GM12878 (cell line): ENCODE data around the gene SPDYA. TPM values are rescaled to one million over a fixed set of nuclear protein-coding genes. Genes with fewer than 3 reads are reported as not detected.

ENCODE experiments used
- ATAC-seq: fragments of 200-7000 bp; cut with Tn5 transposase; 3 replicates; pipeline ENCODE4 v1.9.1; 2020; ENCODE audit warnings: mild to moderate bottlenecking, moderate library complexity
- BruUV-seq: library from RNA; stranded (reverse); fragments of 400-500 nt; replicated peaks from 2 replicates; lab custom pipeline; 2021; lab: Mats Ljungman, UMichigan
- CTCF ChIA-PET: fragments of 300-600 bp; sonication (Branson Sonifier 250); formaldehyde crosslinking; extraction: SDS; loops from one replicate; lab custom pipeline; 2021; ENCODE audit warnings: inconsistent platforms; lab: Yijun Ruan, JAX
- POLR2A ChIA-PET: fragments of 350-600 bp; formaldehyde crosslinking; extraction: SDS; loops from one replicate; lab custom pipeline; 2021; ENCODE audit warnings: inconsistent platforms; lab: Charles Lee
- RAD21 ChIA-PET: fragments of 300-600 bp; sonication (Branson Sonifier 250); formaldehyde crosslinking; loops from one replicate; lab custom pipeline; 2023; ENCODE audit warnings: antibody characterized with exemption; ENCODE audit not compliant: unreplicated experiment; lab: Charles Lee
- SMC1A ChIA-PET: fragments of 300-600 bp; sonication (Branson Sonifier 250); formaldehyde crosslinking; loops from one replicate; lab custom pipeline; 2023; ENCODE audit not compliant: unreplicated experiment, uncharacterized antibody; lab: Charles Lee
- DNase-seq: peaks from one replicate; pipeline ENCODE4 v3.0.0-alpha.2; 2011; ENCODE audit warnings: low read depth, low spot score
- FAIRE-seq: peaks from 3 replicates; lab custom pipeline; 2011; peaks lifted over from hg19 to GRCh38; lab: Jason Lieb, UNC
- H2AFZ ChIP-seq: 2 replicates; pipeline ENCODE4 v1.6.0; 2011; ENCODE audit warnings: low read depth, low read length, control low read depth; ENCODE audit not compliant: control insufficient read depth
- H3K27ac ChIP-seq: 2 replicates; pipeline ENCODE4 v1.5.1; 2011; ENCODE audit warnings: control low read depth; ENCODE audit not compliant: control insufficient read depth, insufficient read depth
- H3K27me3 ChIP-seq, 2 experiments: replicated peaks in 1 of 2; 2 replicates each; pipeline versions ENCODE4 v1.6.0 to v1.6.1; 2011; ENCODE audit warnings: low read length in 1 of 2; ENCODE audit not compliant: control insufficient read depth in 2 of 2, insufficient read depth in 2 of 2
- H3K36me3 ChIP-seq, 2 experiments: 2 replicates each; pipeline ENCODE4 v1.5.1; 2011; ENCODE audit warnings: low read length in 1 of 2; ENCODE audit not compliant: control insufficient read depth in 2 of 2, insufficient read depth in 2 of 2
- H3K4me1 ChIP-seq: 2 replicates; pipeline ENCODE4 v1.6.1; 2011; ENCODE audit warnings: mild to moderate bottlenecking, low read length, moderate library complexity, mixed read lengths; ENCODE audit not compliant: control insufficient read depth, insufficient read depth
- H3K4me2 ChIP-seq: 2 replicates; pipeline ENCODE4 v1.6.0; 2011; ENCODE audit warnings: control low read depth; ENCODE audit not compliant: control insufficient read depth, insufficient read depth
- H3K4me3 ChIP-seq: fragments of 200-600 bp; sonication (generic); 2 replicates; pipeline ENCODE4 v1.5.1; 2016
- H3K79me2 ChIP-seq: 2 replicates; pipeline ENCODE4 v1.6.0; 2011; ENCODE audit warnings: low read length; ENCODE audit not compliant: control insufficient read depth, insufficient read depth
- H3K9ac ChIP-seq: 2 replicates; pipeline ENCODE4 v1.8.0; 2011; ENCODE audit warnings: low read length, control low read depth, mixed read lengths; ENCODE audit not compliant: control insufficient read depth, insufficient read depth
- H3K9me3 ChIP-seq: replicated peaks from 3 replicates; pipeline ENCODE4 v1.5.1; 2011; ENCODE audit warnings: mild to moderate bottlenecking, low read length; ENCODE audit not compliant: control insufficient read depth, insufficient read depth
- H4K20me1 ChIP-seq: 2 replicates; pipeline ENCODE4 v1.6.0; 2011; ENCODE audit not compliant: control insufficient read depth, insufficient read depth
- BACH1 ChIP-seq: fragments of 450-650 bp; IDR thresholded peaks from 2 replicates; pipeline ENCODE4 v1.6.1; 2017; ENCODE audit warnings: mild to moderate bottlenecking, borderline replicate concordance
- EP300 ChIP-seq, 2 experiments: fragments of 150-350 bp in 1 of 2; IDR thresholded peaks; 2 replicates each; pipeline ENCODE4 v1.6.1; 2011 to 2012; ENCODE audit warnings: low read depth in 2 of 2, low read length in 2 of 2, borderline replicate concordance in 1 of 2, improper control_type of control experiment in 1 of 2, inconsistent platforms in 1 of 2; ENCODE audit not compliant: control insufficient read depth in 1 of 2
- ESRRA ChIP-seq: IDR thresholded peaks from 2 replicates; pipeline ENCODE4 v1.6.1; 2012; ENCODE audit warnings: mild to moderate bottlenecking, low read length, improper control_type of control experiment
- IRF4 ChIP-seq: IDR thresholded peaks from 2 replicates; pipeline ENCODE4 v1.6.1; 2011; ENCODE audit warnings: low read depth, low read length
- NR2F1 ChIP-seq: fragments of 450-650 bp; conservative IDR thresholded peaks from 2 replicates; pipeline ENCODE4 v1.6.1; 2017; ENCODE audit warnings: mild to moderate bottlenecking
- PAX5 ChIP-seq: IDR thresholded peaks from 2 replicates; pipeline ENCODE4 v1.6.1; 2011; ENCODE audit warnings: low read depth, low read length, borderline replicate concordance
- POLR2AphosphoS5 ChIP-seq: IDR thresholded peaks from 2 replicates; pipeline ENCODE4 v1.6.1; 2011; ENCODE audit warnings: mild to moderate bottlenecking, low read length, inconsistent platforms
- RB1 ChIP-seq: fragments of 450-650 bp; formaldehyde crosslinking; IDR thresholded peaks from 2 replicates; pipeline ENCODE4 v1.6.1; 2017; ENCODE audit warnings: mild to moderate bottlenecking, borderline replicate concordance
- SREBF1 ChIP-seq: IDR thresholded peaks from 2 replicates; pipeline ENCODE4 v1.6.1; 2012; ENCODE audit warnings: mild to moderate bottlenecking, low read length
- ZNF207 ChIP-seq: fragments of 450-650 bp; IDR thresholded peaks from 2 replicates; pipeline ENCODE4 v1.6.1; 2014; ENCODE audit warnings: antibody characterized with exemption, mild to moderate bottlenecking, borderline replicate concordance
- WGBS: methylation state at CpG from one replicate; pipeline ENCODE4 v1.1.6; 2016; ENCODE audit warnings: low lambda C conversion rate; ENCODE audit not compliant: insufficient replicate concordance, insufficient coverage; ENCODE audit errors: missing lambda C conversion rate; 5-methylcytosine and 5-hydroxymethylcytosine counted together
- in situ Hi-C: fragments of 300-500 bp; cut with MboI; formaldehyde crosslinking; loops from 9 replicates; pipeline ENCODE4 v1.14.3; 2018; ENCODE audit warnings: mixed read lengths
- intact Hi-C: fragments of 100-400 bp; cut with micrococcal nuclease; formaldehyde crosslinking; loops from one replicate; pipeline ENCODE4 v1.14.2; 2022; ENCODE audit not compliant: unreplicated experiment
- polyA plus RNA-seq, 11 experiments: library from polyadenylated mRNA; depleted of rRNA in 4 of 11; unstranded in 6 of 11; stranded (reverse) in 5 of 11; fragments of >200 nt; fragmentation: Nextera tagmentation in 4 of 11; fragmentation: Illumina TruSeq in 1 of 11; extraction: Ambion mirVana in 4 of 11; extraction: Trizol in 1 of 11; gene quantifications; 1 replicate in 1 of 11; 2 replicates in 10 of 11; pipeline versions ENCODE4 v1.2.1 to v1.2.3, GENCODE V29; 2011 to 2016; ENCODE audit warnings: inconsistent platforms in 2 of 11, missing spikeins in 2 of 11, low read depth in 1 of 11
- total RNA-seq, 4 experiments: library from RNA; depleted of rRNA in 3 of 4; stranded (reverse); fragments of >200 nt in 3 of 4; fragmentation: Illumina TruSeq in 1 of 4; extraction: Trizol in 1 of 4; gene quantifications; 2 replicates each; pipeline versions ENCODE4 v1.2.1 to v1.2.3, GENCODE V29; 2013 to 2021
- TF ChIP-seq, protein P1 (sequence below): fragments of 450-650 bp; IDR thresholded peaks from 2 replicates; pipeline ENCODE4 v1.6.1; 2017; ENCODE audit warnings: mild to moderate bottlenecking, moderate library complexity
- TF ChIP-seq, protein P2 (sequence below): IDR thresholded peaks from 2 replicates; pipeline ENCODE4 v1.6.1; 2012; ENCODE audit warnings: low read length, inconsistent platforms
- TF ChIP-seq, protein P3 (sequence below): IDR thresholded peaks from 2 replicates; pipeline ENCODE4 v1.6.1; 2012; ENCODE audit warnings: mild to moderate bottlenecking, low read depth, low read length
- TF ChIP-seq, protein P4 (sequence below): fragments of 450-650 bp; IDR thresholded peaks from 2 replicates; pipeline ENCODE4 v1.6.1; 2017; ENCODE audit warnings: mild to moderate bottlenecking, low read depth, inconsistent platforms; ENCODE audit not compliant: poor library complexity, severe bottlenecking

The SPDYA gene
- total and polyA plus RNA-seq, 10 of the 15 experiments (the other 5 are each of a cell fraction or from before 2014, with no cell fraction given), result 0.12 to 2.4 (median 0.50) TPM

DNA sequence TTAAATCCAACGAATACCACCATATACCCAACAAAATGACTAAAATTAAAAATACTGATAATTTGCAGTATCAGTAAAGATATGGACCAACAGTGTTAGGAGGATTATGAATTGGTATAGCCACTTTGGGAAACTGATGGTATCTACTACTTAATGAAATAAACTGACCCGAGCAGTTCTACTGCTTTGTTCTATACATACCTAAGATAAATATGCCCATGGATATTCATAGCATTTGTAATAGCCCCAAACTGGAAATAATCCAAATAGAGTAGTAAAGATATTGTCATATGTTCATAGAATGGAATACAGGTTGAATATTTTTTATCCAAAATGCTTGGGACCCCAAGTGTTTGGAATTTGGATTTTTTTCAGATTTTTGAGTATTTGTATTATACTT lies 38.3 kb upstream of the SPDYA start:
- Histone ChIP-seq H3K79me2 (peaks cover 70% of the 10 kb centered on the region), H3K27ac (no peak overlapping the region), H4K20me1 (0 out of 2 replicates have a peak, but pooled peaks cover 5% of the 10 kb centered on the region), H2AFZ (no peak overlapping the region), H3K9me3 (peaks cover 1% of the 10 kb centered on the region; the same call in 2 of the 3 replicates), H3K4me1 (no peaks in the 10 kb centered on the region), H3K4me2 (no peak overlapping the region), H3K36me3 (no peaks in the 10 kb centered on the region; a peak in 1 of 4 replicates), H3K9ac (no peak overlapping the region), H3K27me3 (no peaks in the 10 kb centered on the region), H3K4me3 (no peak overlapping the region)
- ChIA-PET RAD21 (no interaction called here), CTCF (no interaction called here), SMC1A (no interaction called here), POLR2A (no interaction called here)
- intact Hi-C loops (no loop called here), in situ Hi-C loops (no loop called here)
- FAIRE-seq (no peak), ATAC-seq (no peak), DNase-seq (no peak)
- BruUV-seq, result no TSS peak
- WGBS, result 98% methylated on average over 2 of the region's 2 CpGs
- TF ChIP-seq POLR2AphosphoS5, result no peak
- no peak for TF ChIP-seq ESRRA
- no peak for TF ChIP-seq PAX5
- TF ChIP-seq, protein P1, sequence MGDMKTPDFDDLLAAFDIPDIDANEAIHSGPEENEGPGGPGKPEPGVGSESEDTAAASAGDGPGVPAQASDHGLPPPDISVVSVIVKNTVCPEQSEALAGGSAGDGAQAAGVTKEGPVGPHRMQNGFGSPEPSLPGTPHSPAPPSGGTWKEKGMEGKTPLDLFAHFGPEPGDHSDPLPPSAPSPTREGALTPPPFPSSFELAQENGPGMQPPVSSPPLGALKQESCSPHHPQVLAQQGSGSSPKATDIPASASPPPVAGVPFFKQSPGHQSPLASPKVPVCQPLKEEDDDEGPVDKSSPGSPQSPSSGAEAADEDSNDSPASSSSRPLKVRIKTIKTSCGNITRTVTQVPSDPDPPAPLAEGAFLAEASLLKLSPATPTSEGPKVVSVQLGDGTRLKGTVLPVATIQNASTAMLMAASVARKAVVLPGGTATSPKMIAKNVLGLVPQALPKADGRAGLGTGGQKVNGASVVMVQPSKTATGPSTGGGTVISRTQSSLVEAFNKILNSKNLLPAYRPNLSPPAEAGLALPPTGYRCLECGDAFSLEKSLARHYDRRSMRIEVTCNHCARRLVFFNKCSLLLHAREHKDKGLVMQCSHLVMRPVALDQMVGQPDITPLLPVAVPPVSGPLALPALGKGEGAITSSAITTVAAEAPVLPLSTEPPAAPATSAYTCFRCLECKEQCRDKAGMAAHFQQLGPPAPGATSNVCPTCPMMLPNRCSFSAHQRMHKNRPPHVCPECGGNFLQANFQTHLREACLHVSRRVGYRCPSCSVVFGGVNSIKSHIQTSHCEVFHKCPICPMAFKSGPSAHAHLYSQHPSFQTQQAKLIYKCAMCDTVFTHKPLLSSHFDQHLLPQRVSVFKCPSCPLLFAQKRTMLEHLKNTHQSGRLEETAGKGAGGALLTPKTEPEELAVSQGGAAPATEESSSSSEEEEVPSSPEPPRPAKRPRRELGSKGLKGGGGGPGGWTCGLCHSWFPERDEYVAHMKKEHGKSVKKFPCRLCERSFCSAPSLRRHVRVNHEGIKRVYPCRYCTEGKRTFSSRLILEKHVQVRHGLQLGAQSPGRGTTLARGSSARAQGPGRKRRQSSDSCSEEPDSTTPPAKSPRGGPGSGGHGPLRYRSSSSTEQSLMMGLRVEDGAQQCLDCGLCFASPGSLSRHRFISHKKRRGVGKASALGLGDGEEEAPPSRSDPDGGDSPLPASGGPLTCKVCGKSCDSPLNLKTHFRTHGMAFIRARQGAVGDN, result no peak
- no peak for TF ChIP-seq RB1
- TF ChIP-seq BACH1, result no peak
- no peak for TF ChIP-seq NR2F1
- TF ChIP-seq SREBF1, result no peak
- TF ChIP-seq, protein P2, sequence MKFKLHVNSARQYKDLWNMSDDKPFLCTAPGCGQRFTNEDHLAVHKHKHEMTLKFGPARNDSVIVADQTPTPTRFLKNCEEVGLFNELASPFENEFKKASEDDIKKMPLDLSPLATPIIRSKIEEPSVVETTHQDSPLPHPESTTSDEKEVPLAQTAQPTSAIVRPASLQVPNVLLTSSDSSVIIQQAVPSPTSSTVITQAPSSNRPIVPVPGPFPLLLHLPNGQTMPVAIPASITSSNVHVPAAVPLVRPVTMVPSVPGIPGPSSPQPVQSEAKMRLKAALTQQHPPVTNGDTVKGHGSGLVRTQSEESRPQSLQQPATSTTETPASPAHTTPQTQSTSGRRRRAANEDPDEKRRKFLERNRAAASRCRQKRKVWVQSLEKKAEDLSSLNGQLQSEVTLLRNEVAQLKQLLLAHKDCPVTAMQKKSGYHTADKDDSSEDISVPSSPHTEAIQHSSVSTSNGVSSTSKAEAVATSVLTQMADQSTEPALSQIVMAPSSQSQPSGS, result no peak
- TF ChIP-seq, protein P3, sequence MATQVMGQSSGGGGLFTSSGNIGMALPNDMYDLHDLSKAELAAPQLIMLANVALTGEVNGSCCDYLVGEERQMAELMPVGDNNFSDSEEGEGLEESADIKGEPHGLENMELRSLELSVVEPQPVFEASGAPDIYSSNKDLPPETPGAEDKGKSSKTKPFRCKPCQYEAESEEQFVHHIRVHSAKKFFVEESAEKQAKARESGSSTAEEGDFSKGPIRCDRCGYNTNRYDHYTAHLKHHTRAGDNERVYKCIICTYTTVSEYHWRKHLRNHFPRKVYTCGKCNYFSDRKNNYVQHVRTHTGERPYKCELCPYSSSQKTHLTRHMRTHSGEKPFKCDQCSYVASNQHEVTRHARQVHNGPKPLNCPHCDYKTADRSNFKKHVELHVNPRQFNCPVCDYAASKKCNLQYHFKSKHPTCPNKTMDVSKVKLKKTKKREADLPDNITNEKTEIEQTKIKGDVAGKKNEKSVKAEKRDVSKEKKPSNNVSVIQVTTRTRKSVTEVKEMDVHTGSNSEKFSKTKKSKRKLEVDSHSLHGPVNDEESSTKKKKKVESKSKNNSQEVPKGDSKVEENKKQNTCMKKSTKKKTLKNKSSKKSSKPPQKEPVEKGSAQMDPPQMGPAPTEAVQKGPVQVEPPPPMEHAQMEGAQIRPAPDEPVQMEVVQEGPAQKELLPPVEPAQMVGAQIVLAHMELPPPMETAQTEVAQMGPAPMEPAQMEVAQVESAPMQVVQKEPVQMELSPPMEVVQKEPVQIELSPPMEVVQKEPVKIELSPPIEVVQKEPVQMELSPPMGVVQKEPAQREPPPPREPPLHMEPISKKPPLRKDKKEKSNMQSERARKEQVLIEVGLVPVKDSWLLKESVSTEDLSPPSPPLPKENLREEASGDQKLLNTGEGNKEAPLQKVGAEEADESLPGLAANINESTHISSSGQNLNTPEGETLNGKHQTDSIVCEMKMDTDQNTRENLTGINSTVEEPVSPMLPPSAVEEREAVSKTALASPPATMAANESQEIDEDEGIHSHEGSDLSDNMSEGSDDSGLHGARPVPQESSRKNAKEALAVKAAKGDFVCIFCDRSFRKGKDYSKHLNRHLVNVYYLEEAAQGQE, result no peak
- TF ChIP-seq IRF4, result no peak
- TF ChIP-seq, protein P4, sequence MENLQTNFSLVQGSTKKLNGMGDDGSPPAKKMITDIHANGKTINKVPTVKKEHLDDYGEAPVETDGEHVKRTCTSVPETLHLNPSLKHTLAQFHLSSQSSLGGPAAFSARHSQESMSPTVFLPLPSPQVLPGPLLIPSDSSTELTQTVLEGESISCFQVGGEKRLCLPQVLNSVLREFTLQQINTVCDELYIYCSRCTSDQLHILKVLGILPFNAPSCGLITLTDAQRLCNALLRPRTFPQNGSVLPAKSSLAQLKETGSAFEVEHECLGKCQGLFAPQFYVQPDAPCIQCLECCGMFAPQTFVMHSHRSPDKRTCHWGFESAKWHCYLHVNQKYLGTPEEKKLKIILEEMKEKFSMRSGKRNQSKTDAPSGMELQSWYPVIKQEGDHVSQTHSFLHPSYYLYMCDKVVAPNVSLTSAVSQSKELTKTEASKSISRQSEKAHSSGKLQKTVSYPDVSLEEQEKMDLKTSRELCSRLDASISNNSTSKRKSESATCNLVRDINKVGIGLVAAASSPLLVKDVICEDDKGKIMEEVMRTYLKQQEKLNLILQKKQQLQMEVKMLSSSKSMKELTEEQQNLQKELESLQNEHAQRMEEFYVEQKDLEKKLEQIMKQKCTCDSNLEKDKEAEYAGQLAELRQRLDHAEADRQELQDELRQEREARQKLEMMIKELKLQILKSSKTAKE, result no peak
- TF ChIP-seq ZNF207, result no peak
- no peak for TF ChIP-seq EP300 (IDR thresholded peaks at IDR 0.05; ENCODE audit: borderline replicate concordance in 1 of 2, control insufficient read depth in 1 of 2, low read depth in 2 of 2, low read length in 2 of 2)
